ENCODE results near the gene CTSW. TPM values are rescaled to one million over a fixed set of nuclear protein-coding genes. Genes with fewer than 3 reads are reported as not detected.

The CTSW gene
- total RNA-seq, 1 experiment from 2014 or later = not detected

- H3K9me3 Mint-ChIP-seq (ENCODE audit: unreplicated experiment) = no peaks in the 10 kb centered on the region
- H3K27me3 Mint-ChIP-seq (ENCODE audit: insufficient read depth, unreplicated experiment) = no peaks in the 10 kb centered on the region
- no peak overlapping the region for H3K27ac Mint-ChIP-seq (ENCODE audit: low read depth, unreplicated experiment)
- peaks cover 40% of the 10 kb centered on the region for H3K36me3 Mint-ChIP-seq (ENCODE audit: insufficient read depth, unreplicated experiment)
- POLR2A ChIA-PET = interaction anchor here (6.2 kb wide), 1 partner anchor 26 kb away, joined by 181 read pairs; the partner anchor contains the start of genes CCDC85B and FIBP
- DNase-seq (ENCODE audit: unreplicated experiment) = no peak
- intact Hi-C loops (cut with micrococcal nuclease) = no loop called here
- H3K4me3 Mint-ChIP-seq (ENCODE audit: unreplicated experiment) = peak overlapping the region; percentile 35
- peaks cover 28% of the 10 kb centered on the region for H3K4me1 Mint-ChIP-seq (ENCODE audit: insufficient read depth, unreplicated experiment)
- CTCF ChIA-PET = interaction anchor here (0.6 to 4.0 kb wide), 5 partner anchors 8 to 423 kb away, joined by 3 to 64 read pairs (median 3); partner anchors contain the start of gene FIBP
- BruUV-seq (replicated peaks) = no TSS peak
- no peak for TF ChIP-seq CTCF (IDR thresholded peaks at IDR 0.05; ENCODE audit: unreplicated experiment)
Observed at GRCh38 chr11:65862191-65862735, 17.4 kb upstream of the CTSW start.

GRCh38 chr11:65862941-65863888, 16.4 kb upstream of the CTSW start:
- no peak for DNase-seq (ENCODE audit: unreplicated experiment)
- Mint-ChIP-seq H3K9me3 (ENCODE audit: unreplicated experiment) (no peaks in the 10 kb centered on the region), H3K27me3 (ENCODE audit: insufficient read depth, unreplicated experiment) (no peaks in the 10 kb centered on the region), H3K36me3 (ENCODE audit: insufficient read depth, unreplicated experiment) (peaks cover 38% of the 10 kb centered on the region), H3K4me1 (ENCODE audit: insufficient read depth, unreplicated experiment) (peaks cover 28% of the 10 kb centered on the region), H3K27ac (ENCODE audit: low read depth, unreplicated experiment) (peak overlapping the region; percentile 8), H3K4me3 (ENCODE audit: unreplicated experiment) (peak overlapping the region; percentile 35)
- BruUV-seq (replicated peaks) = no TSS peak
- TF ChIP-seq CTCF (IDR thresholded peaks at IDR 0.05; ENCODE audit: unreplicated experiment) = no peak
- CTCF ChIA-PET = interaction anchor here (0.6 to 1.0 kb wide), 6 partner anchors 11 to 424 kb away, joined by 3 to 5 read pairs (median 3); no protein-coding TSS in a partner anchor
- POLR2A ChIA-PET = interaction anchor here (0.7 kb wide), 1 partner anchor 99 kb away, joined by 3 read pairs; the partner anchor contains the start of gene SART1
- intact Hi-C loops (cut with micrococcal nuclease) = no loop called here

GRCh38 chr11:65863889-65864705, 15.5 kb upstream of the CTSW start:
- H3K9me3 Mint-ChIP-seq (ENCODE audit: unreplicated experiment) = no peaks in the 10 kb centered on the region
- no TSS peak for BruUV-seq (replicated peaks)
- DNase-seq (ENCODE audit: unreplicated experiment) = no peak
- no peak overlapping the region for H3K27ac Mint-ChIP-seq (ENCODE audit: low read depth, unreplicated experiment)
- POLR2A ChIA-PET = interaction anchor here (0.7 kb wide), 1 partner anchor 98 kb away, joined by 3 read pairs; the partner anchor contains the start of gene SART1
- TF ChIP-seq CTCF (IDR thresholded peaks at IDR 0.05; ENCODE audit: unreplicated experiment) = no peak
- H3K36me3 Mint-ChIP-seq (ENCODE audit: insufficient read depth, unreplicated experiment) = peaks cover 38% of the 10 kb centered on the region
- no peaks in the 10 kb centered on the region for H3K27me3 Mint-ChIP-seq (ENCODE audit: insufficient read depth, unreplicated experiment)
- CTCF ChIA-PET = interaction anchor here (0.5 to 1.0 kb wide), 5 partner anchors 37 to 258 kb away, joined by 3 to 5 read pairs (median 3); partner anchors contain the start of gene FOSL1
- peaks cover 20% of the 10 kb centered on the region for H3K4me1 Mint-ChIP-seq (ENCODE audit: insufficient read depth, unreplicated experiment)
- intact Hi-C loops (cut with micrococcal nuclease) = no loop called here
- H3K4me3 Mint-ChIP-seq (ENCODE audit: unreplicated experiment) = no peak overlapping the region

Measured in MCF 10A (cell line).